ENCODE measurements around the gene PER3.
"Not testable (repeated sequence)": the region's sequence is repeated elsewhere in the genome, so short reads cannot be mapped to it uniquely, and the experiment has no call there.

The PER3 gene

DNA sequence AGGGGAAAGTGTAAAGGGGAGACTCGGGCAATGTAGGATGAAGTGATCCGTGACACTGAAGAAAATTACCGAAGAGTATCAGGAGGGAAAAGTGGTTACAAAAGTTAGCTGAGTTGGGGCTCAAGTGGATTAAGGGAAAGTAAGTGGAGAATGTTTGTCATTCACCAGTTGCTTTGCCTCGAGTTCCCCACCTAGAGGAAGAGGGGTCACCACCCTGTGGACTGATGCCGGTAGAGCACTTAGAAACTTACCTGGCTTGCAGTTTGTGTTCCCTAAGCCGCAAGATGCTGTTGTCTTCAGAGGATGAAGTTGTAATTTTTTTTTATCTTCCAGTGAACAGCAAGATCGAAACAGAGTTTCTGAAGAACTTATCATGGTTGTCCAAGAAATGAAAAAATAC, 1.0 kb downstream of the PER3 start:
- DNase-seq (ENCODE audit: low spot score): no peak
- TF ChIP-seq, protein P1, sequence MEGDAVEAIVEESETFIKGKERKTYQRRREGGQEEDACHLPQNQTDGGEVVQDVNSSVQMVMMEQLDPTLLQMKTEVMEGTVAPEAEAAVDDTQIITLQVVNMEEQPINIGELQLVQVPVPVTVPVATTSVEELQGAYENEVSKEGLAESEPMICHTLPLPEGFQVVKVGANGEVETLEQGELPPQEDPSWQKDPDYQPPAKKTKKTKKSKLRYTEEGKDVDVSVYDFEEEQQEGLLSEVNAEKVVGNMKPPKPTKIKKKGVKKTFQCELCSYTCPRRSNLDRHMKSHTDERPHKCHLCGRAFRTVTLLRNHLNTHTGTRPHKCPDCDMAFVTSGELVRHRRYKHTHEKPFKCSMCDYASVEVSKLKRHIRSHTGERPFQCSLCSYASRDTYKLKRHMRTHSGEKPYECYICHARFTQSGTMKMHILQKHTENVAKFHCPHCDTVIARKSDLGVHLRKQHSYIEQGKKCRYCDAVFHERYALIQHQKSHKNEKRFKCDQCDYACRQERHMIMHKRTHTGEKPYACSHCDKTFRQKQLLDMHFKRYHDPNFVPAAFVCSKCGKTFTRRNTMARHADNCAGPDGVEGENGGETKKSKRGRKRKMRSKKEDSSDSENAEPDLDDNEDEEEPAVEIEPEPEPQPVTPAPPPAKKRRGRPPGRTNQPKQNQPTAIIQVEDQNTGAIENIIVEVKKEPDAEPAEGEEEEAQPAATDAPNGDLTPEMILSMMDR (IDR thresholded peaks at IDR 0.05): no peak
- Histone ChIP-seq H3K4me3 (peak overlapping the region; percentile 89), H3K27ac (peak overlapping the region; percentile 97)

DNA sequence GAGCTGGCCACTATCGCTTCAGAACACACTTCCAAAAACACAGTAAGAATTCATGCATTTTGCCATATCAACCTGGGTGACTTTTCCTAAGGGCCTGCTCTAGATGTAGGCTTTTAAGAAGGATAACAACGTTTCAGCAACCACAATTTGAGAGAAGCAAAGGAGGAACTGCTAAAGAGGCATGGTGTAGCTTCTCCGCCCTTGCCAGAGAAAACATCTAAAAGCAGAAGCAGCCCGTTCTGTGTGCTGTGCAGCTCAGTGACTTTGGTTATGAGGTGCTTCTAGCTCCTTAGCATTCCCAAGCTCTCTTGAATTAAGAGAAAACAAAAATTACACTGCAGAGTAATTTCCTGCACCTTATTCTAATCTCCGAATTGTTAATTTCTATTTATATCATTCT, 2.7 kb downstream of the PER3 start:
- no peak overlapping the region for H3K27ac ChIP-seq
- TF ChIP-seq, protein P1 (IDR thresholded peaks at IDR 0.05): no peak

DNA sequence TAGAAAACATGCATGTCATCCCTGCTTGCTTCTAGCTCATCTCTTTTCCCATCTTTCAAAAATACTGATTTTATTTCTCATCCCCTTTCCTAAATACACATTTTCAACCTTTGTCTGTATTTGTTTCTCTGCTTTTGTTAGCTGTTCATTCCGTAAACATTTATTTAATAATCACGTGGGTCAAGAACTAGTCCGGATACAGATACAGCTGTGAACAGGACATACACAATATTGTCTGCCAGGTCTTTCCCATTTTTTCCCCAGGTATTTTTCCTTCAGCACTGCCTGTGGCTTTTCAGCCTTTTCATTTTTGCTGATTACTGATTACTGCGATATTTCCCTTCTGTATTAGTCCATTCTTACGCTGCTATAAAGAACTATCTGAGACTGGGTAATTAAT, 5.7 kb downstream of the PER3 start:
- no peak for DNase-seq (ENCODE audit: low spot score)
- Histone ChIP-seq H3K4me3 (no peak overlapping the region), H3K27ac (no peak overlapping the region)
- TF ChIP-seq, protein P1 (IDR thresholded peaks at IDR 0.05): no peak

More for the DNA sequence above, 2.7 kb downstream of the PER3 start:
- DNase-seq (ENCODE audit: low spot score): no peak
- H3K4me3 ChIP-seq: no peak overlapping the region

DNA sequence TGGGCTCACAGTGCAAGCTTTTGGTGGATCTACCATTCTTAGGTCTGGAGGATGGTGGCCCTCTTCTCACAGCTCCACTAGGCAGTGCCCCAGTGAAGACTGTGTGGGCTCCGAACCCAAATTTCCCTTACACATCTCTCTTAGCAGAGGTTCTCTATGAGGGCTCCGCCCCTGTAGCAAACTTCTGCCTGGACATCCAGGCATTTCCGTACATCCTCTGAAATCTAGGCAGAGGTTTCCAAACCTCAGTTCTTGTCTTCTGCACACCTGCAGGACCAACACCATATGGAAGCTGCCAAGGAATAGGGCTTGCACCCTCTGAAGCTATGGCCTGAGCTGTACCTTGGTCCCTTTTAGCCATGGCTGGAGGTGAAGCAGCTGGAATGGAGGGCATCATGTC, 6.9 kb downstream of the PER3 start:
- DNase-seq (ENCODE audit: low spot score); H3K27ac ChIP-seq; H3K4me3 ChIP-seq: not testable (repeated sequence)

DNA sequence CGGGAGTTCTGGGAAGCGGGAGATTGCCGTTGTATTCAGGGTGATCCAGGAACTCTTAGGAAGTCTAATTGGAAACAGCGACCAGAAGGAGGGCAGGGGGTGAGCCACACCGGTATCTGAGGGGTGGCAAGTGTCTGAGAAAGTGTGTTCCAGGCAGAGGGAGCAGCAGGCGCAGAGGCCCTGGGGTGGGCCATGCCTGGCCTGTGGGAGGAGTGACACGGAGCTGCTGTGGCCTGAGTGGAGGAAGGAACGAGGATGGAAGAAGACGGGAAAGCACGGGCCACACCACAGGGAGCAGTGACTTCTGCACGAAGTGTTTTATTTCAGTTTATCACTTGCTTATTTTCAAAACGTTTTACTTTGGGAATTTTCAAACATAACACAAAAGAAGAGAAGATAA, 11.3 kb downstream of the PER3 start:
- DNase-seq (ENCODE audit: low spot score): no peak
- H3K4me3 ChIP-seq: no peak overlapping the region
- TF ChIP-seq, protein P1 (IDR thresholded peaks at IDR 0.05): no peak
- no peak overlapping the region for H3K27ac ChIP-seq

DNA sequence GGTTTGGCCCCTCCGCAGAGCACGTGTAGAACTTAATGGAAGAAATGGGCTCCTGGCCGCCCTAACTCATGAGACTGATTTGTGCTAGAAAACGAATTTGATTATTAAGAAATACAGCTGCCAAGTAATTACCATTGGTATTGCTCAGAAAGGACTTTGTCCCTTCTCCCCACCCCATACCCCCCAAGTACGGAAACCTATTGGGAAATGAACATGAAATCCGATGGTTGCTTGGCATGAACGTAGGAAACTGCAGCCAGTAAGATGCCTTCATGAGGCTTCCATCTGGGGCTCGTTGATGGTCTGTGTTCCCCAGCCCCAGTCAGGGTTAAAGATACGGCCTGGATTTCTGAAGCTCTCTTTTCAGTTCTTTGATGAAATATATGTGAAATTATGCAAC, 21.4 kb downstream of the PER3 start:
- Histone ChIP-seq H3K4me3 (no peak overlapping the region), H3K27ac (no peak overlapping the region)
- no peak for DNase-seq (ENCODE audit: low spot score)
- TF ChIP-seq, protein P1 (IDR thresholded peaks at IDR 0.05): no peak

DNA sequence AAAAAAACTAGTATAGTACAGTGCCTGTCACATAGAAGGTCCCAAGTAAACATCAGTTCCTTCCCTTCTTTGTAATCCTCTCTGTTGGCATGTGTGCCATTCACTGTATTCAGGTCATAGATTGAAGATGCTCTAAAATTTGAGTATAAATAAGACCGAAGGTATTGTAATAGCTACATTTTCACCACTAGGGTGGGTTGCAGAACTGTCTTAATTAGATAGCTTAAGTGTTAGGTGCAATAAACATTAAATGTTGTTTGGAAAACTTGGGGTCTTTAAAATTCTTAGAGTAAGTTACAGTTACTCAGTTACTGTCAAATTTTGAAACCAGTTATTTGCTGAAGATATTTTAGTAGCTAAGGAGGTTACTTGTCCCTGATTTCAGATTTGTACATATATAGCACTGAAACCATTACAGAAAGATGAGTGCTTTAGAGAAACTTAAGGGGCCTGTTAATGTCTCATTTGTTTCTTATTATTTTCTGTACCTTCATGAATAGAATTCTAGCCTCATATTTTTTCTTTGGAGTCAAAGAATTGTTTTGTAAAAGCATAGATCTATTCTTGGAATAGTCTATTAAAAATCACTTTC, 24.3 kb downstream of the PER3 start:
- TF ChIP-seq, protein P1 (IDR thresholded peaks at IDR 0.05): peak; percentile 25
- DNase-seq (ENCODE audit: low spot score): no peak
- no peak overlapping the region for H3K27ac ChIP-seq
- H3K4me3 ChIP-seq: no peak overlapping the region

DNA sequence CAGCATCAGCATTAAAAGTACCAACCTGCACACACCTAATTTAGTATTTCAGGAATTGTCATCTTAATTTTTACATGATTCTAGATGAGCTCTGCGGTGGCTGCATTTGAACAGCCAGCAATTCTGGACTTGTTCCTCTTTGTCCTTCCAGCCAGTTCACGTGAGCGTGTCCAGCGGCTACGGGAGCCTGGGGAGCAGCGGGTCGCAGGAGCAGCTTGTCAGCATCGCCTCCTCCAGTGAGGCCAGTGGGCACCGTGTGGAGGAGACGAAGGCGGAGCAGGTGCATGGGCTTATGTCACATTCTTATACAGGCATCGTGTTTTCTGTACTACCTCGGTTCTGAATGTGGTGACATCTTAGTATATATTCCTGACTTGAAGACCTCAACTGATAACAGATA, 25.7 kb downstream of the PER3 start:
- H3K4me3 ChIP-seq: no peak overlapping the region
- no peak overlapping the region for H3K27ac ChIP-seq
- TF ChIP-seq, protein P1 (IDR thresholded peaks at IDR 0.05): no peak
- DNase-seq (ENCODE audit: low spot score): no peak
